ENCODE data around the gene LRRC27.
"Not testable (repeated sequence)": the region's sequence is repeated elsewhere in the genome, so short reads cannot be mapped to it uniquely, and the experiment has no call there.

The LRRC27 gene

DNA sequence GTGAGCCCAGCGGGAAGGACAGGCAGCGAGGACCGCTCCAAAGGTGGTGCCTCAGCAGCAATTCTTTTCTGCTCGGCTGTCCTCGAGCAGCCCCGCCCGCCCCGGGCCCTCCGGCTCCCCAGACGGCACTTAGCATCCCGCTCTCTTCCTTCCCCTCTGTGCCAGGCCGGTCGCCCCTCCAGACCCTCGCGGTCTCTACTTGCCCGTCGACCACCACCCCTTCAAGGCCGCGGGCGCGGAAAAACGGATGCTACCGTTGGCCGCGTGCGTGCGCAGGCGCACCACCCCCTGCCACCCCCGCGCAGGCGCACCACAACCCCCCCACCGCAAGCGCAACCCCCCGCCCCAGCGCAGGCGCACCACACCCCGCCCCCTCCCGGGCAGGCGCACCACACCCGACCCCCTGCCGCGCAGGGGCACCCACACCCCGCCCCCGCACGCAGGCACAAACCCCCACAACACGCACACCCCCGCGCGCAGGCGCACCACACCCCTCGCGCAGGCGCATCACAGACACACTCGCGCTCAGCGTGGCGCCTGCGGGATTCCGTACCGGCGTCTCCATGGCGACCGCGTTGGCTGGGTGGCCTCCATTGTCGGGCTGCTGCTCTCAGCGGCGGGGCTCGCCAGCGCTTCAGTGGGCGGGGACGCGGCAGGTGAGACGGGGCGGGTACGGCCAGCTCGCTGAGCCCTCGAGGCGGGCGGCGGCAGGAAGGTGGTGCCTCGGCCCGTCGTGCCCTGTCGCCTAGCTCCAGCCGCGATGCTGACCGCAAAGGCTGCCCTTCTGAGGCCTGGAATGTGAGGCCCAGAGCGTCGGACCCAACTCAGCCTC is at the start of gene LRRC27:
LRRC27 (plus strand) TSS at position 593 of the 832 bp plus-strand sequence. CDS start 1,332 bp downstream, outside the sequence.
- DNase-seq (ENCODE audit: low spot score) = peak; percentile 99

DNA sequence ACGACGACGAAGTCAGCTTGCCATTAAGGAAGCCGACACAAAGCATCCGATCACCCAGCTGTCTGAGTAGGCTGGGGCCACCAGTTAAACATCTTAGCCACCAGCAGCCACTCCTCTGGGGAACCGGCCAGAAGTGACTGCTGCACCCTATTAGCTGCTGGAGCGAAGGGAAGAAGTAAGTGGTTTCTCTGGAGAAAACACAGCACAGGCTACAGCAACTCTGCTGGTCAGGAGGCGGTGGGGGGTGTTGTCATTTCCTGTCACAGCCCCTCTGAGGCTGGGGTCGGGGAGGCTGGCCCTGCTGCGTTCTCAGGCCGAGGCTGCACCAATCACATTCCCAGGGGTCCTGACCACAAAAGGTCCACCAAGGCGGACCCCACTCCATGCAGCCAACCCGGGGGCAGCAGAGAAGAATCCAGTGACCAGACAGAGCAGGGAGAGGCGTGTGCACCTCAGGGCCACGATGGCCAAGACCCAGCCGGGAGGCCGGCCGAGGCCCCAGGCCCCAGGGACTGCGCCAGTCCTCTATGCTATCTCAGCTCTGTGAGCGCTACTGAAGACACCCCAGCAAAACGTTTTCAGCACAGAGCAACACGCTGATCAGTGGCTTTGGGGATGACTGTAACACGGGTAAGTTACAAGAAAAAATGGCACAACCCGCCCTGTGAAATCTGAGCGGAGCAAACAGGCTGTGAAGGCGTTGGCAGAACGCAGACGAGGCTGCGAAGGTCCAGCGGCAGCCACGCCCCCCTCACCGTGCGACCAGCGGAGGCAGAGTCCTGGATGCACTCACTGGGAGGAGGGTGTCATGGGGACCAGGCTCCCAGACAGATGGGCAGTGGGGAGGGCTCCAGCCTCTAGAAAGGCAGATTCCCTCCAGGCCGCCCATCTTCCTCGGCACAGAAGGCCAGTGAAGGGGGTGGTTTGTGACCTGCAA is 49.1 kb upstream of the LRRC27 start:
- DNase-seq (ENCODE audit: low spot score) = no peak

DNA sequence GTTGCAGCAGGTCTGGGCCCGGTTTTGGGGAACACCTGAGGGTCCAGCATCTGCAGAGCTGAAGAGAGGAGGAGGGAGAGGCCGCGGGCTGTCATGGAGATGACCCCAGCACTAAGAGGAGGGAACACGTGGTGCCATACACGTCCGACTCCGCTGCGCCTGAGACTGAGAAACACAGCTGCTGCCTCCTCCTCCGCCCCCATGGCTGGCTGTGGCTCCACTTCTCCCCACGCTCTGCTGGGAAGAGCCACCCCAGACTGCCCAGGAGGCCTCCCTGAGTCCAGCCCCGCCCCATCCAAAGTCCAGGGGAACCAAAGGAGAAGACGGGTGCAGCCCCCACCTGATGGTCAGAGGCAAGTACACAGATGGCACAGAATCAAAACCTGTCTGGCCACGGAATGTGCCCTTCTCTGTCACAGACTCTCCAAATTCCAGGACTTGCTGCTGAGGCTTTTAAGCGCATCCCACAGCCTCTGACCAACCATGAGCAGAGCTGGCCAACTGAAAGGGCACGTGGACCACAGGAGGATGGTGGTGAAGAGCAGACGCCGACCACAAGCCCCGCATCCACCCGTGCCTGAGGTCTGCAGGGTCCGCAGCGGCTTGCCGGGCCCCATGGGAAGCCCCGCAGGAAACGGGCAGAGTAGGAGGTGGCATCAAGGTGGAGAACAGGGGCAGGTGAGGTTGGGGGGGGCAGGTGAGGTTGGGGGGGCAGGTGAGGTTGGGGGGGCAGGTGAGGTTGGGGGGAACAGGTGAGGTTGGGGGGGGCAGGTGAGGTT is 48.2 kb upstream of the LRRC27 start:
- no peak for DNase-seq (ENCODE audit: low spot score)

DNA sequence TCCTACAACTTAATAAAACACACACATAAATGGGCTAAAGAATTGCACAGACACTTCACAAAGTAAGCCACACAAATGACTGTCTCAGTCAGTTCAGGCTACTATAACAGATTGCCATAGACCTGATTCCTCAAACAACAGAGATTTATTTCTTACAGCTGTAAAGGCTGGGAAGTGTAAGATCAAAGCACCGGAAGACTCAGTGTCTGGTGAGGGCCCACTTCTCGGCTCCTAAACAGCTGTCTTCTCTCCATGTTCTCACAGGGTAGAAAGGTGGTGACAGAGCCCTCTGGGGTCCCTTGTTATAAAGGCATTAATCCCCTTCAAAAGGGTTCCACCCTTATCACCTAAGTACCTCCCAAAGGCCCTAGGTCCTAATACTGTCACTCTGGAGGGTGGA is 42.6 kb upstream of the LRRC27 start:
- no peak for DNase-seq (ENCODE audit: low spot score)

DNA sequence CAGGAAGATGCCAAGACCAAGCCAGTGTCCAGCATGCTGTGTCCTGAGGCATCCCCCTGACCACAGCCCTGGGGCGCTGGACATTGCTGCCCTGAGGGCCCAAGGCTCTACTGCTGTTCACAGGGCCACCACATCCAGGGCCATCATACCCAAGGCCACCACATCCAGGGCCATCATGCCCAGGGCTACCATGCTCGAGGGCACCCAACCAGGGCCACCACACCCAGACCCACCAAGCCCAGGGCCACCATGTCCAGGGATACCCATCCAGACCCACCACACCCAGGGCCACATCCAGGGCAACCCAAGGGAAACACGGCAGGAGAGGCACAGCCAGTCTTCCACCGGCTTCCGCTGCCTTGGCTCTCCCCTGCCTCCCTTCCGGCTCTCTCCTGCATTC is 41.4 kb upstream of the LRRC27 start:
- DNase-seq (ENCODE audit: low spot score) = no peak

DNA sequence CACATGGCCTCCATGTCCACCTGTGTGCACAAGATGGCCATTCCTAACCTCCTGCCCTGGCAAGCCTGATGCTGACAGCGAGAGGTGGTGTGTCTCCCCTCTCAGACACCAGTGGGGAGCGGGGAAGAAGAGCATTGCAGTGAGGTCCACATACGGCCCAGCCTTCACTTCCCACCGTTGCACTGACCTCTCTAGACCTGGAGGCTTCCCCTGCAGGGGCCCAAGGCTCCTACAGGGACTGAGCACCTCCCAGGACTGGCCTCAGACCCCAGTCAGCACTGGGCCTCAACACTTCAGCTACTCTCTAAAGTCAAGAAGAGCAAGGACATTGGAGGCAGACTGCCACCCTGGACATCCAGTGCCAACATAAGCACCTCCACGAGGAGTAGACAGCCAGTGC is 40.2 kb upstream of the LRRC27 start:
- DNase-seq (ENCODE audit: low spot score) = no peak

DNA sequence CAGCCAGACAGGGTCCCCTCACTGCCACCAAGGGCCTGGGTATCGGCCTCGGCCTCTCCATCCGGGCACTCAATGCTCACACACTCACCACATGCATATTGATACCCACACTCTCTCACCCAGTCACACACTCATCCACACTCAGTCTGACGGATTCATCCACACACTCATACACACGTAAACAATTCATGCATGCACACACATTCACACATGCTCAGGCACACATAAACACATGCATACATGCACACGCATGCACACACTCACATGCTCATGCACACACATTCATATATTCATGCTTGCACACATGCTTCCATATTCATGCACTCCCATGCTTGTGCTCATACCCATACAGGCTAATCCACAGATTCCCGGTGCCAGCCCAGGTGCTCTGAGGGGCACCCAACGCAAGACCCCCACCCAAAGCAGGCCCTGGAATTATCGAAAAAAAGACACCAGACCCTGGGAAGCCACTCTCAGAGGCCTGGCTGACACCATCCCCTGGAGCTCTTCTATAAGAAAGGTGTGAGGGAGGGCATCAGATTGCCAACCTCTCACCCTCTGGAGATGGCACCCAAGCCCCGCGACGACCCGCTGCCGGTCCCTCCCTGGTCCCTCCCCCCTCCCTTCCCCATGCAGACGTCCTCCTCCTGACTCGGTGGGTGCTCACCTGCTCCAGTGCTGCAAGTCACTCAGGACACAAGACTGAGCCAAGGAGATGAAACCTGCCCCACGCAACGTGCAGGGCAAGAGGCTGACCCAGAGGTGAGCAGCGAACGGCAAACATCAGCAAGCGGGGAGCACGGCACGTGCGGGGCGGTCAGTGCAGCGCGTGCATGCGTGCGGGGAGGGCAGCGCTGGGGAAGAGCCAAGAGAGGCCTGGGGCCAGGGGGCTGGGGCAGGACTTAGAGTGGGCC is 39.4 kb upstream of the LRRC27 start:
- DNase-seq (ENCODE audit: low spot score) = no peak

DNA sequence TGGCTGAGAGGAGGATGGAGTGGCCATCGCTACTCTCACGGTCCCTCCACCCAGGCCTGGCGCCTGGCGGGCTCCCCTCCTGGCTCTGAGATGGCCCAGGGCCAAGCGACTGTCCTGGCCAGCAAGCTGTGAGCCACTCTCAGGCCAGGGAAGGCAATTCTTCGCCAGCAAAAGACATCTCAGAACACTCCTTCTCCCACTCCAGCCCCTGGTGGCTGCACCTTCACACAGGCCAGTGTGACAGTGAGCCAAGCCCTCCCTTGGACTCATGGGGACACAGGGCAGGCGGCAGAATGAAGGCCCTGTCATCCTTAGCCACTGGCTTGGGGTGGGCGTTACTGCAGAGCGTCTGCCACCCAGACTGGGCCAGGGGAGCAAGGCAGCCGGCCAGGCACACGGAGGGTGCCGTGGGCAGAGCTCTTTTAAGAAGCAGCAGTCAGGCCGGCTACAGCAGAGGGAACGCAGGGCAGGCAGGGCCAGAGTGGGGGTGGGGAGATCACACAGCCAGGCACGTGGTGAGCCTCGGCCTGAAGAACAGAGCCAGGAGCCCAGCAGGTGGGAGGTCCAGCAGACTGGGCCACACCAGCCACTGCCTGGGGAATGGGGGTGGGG is 38.7 kb upstream of the LRRC27 start:
- DNase-seq (ENCODE audit: low spot score) = peak; percentile 52

DNA sequence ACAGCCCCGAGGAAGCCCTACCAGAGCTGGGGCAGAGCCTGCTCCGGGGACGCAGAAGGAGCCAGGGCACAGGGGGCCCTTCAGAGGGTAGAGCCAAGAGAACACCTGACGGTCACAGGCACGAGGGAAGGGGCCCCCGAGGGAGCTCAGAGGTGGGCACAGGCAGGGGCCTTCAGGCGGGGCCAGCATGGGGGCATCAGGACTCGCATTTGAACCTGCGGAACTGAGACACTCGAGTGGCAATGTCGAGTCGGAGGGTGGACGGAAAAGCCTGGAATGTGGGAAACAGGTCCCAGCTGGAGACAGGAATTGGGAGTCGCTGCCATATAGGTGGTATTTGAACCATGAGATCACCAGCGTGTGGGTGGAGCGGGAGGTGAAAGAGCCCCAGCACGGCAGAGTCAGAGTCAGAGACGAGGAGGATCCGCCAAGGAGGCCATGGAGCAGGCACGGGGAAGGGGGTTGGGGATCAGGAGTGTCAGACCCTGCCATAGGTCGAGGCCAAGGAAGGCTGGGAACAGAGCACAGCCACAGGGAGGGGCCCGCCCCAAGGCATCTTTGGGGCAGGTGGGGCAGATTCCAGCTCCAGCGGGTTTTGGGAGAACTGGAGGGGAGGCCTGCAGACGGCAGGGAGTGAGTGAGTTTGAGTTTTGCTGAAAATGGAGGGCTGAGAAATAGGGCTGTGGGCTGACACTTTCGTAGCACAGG is 38.0 kb upstream of the LRRC27 start:
- no peak for DNase-seq (ENCODE audit: low spot score)

DNA sequence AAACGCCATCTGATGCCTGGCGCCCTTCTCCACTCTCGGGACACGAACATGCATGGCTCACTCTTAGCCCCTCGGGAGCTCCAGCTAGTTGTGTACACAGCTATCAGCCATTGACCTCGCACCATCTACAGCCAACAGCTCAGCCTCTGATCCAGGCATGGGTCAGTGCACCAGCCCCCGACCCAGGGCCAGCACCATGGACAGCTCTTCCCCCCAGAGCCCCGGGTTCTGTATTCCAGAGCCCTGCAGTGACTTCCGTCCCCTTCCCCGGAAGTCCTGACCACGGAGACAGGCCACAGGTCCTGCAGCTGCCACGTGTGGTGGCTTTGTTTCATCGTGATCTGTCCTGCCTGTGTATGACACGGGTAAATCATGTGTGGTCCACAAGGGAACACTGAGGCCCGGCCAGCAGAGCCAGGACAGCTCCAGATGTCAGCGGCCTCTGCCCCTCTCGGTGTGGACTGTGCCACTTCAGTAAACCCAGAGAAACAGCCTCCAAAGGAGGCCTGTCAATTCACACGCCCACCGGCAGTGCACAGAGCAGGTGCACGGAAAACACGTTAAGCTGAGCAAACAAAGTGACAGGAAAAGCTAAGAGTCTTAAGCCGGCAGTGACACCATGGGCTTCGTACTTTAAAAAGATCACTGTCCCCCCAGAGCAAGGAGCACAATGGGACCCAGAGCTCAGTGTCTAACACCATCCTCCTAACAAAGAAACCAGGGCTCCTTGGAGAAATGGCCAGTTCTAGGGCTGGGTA is 37.3 kb upstream of the LRRC27 start:
- DNase-seq (ENCODE audit: low spot score) = peak; percentile 91

DNA sequence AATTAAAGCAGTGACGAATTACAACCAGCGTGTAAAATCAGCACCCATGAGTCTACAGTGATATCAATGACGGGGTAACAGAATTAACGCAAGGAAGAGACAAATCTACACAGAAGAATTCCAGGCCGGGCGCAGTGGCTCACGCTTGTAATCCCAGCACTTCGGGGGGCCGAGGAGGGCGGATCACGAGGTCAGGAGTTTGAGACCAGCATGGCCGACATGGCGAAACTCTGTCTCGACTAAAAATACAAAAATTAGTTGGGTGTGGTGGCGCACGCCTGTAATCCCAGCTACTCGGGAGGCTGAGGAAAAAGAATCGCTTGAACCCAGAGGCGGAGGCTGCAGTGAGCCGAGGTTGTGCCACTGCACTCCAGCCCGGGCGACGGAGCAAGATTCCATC is 36.5 kb upstream of the LRRC27 start:
- not testable (repeated sequence) for DNase-seq (ENCODE audit: low spot score)

DNA sequence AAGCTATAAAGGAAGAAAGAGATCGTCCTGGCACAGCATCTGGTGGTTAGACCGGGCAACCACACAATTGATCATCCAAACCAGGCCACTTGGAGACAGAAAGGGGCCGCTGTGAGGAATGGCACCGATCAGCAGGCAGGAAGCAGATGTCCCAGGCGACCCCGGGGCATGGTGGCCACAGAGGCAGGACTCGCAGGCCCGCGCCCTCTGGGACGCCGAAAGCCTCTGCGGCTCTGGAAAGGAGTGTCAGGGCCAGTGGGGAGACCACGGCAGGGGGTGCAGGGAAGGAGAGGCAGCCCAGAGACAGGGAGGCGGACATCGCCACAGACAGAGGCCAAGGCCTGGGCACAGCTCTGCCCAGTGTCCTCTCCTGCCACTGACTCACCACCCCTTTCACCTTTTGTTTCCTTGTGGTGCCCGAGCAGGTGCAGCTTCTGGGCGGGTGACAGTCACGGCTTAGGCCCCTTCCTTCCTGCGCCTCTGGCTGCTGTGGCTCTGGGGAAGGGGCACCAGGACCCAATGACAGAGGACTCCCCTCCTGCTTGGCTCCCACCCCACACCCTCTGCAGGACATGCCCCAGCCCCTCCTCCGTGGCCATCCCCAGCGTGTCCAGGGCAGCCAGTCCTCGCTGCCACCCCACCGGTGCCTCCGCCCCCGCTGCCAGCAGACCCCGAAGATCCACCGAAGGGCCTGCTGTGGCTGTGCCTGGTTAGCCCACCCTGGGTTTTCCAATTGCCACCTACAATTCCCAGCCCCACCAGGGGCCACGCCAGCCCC is 35.1 kb upstream of the LRRC27 start:
- DNase-seq (ENCODE audit: low spot score) = no peak

DNA sequence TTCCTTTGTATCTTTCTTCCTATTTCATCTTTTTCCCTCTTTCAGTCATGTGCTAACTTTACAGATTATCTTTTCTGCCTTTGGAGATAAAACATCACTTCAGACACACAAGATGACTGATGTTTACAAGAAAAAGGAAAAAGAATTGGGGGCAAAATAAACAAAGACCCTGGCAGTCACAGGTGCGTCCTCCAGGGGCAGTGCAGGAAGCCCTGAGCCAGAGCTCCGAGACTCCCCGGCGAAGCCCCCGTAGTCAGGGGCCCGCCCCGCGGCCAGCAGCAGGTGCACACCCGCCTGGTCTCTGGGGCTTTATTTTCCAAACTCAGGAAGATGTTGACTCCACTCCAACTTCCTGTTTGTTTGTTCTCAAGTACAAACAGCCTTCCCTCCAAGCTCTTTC is 34.5 kb upstream of the LRRC27 start:
- DNase-seq (ENCODE audit: low spot score) = peak; percentile 76

DNA sequence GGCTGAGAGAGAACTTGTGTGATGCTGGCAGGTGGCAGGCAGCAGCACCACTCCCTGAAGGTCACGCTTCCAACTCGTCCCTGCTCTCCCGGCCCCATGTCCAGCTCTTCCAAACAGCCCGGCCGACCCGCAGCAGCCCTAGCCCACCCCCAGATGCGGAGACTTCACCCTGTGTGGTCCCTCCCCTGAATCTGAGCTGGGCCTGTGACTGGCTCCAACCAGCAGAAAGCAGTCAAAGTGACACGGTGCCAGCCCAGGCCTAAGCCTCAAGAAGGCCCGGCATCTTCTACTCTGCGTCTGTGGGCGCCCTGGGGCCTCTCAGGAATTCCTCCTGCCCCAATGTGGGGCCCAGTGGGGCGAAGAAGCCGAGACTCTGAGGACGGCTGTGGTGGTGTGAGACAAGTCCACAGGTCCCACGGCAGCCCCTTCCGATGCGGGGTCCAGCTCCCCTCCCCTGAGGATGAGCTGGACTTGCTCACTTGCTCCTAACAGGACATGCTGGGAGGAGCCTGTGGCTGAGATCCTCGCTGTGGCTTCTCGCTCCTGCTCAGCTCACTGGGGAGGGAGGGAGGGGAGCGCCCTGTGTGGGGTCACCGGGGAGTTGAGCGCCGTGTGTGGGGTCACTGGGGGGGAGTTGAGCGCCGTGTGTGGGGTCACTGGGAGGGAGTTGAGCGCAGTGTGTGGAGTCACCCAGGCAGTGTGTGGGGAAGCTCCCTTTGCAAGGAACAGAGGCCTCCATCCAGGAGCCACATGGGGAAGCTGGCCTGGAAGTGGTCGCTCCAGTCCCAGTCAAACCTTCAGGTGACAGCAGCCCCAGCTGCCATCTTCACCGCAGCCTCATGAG is 33.7 kb upstream of the LRRC27 start:
- DNase-seq (ENCODE audit: low spot score) = no peak

DNA sequence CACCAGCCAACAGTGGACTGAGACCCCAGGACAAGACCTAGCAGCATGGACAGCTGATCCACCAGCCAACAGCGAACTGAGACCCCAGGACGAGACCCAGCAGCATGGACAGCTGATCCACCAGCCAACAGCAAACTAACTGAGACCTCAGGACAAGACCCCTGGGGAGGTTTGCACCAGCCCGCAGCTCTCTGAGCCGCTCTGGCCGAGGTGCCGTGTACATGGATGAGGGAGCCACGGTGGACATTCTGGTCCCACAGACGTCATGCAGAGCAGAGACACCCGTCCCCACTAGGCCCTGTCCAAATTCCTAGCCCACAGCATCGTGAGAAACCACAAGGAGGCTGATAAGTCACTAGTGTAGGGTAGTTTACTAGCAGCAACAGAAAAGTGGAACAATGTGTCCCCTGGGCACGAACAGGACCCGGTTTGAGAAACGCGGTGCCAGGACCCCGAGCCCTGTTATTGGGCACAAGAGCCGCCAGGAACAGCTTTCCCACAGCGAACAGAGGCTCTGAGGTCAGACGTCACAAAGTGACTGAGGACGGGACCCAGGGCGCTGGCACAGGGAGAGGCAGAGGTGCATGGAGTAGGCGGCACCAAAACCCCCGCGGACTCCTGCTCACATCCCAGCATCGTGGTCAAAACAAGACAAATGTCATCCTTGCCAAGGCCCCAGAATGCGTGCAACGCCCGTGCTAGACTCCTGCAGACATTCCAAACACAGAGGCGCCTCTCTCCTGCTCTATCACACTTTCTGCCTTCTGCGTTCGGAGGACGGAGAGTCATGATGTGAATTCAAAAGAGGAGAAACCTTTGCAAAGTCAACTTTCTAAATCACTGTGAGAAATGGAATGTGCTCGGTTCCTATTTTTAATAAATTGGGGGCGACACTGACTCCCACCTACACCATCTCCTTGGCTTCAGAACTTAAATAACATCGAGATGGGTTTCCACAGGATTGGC is 32.3 kb upstream of the LRRC27 start:
- no peak for DNase-seq (ENCODE audit: low spot score)

DNA sequence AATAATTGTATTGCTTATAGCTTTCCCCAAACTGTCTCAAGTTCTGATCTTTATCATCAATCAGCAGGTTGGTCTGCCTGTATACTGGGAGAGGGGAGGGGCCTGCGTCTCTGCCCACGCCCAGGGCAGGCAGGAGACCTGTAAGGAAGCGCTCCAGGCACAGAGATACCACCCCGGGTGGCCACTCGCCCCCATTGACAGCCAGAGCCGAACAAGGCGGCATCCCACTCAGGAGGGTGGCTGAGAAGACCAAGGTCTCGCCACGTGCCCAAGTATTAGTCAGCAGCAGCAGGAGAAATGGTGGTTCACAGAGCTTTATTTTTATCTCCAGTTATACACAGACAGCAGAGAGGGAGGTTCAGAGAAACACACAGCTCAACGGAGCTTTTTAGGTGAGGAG is 31.4 kb upstream of the LRRC27 start:
- no peak for DNase-seq (ENCODE audit: low spot score)

All from iPS-NIHi11 (cell line).